SK-N-SH (cell line): Measurements from ENCODE around the gene SLCO6A1. TPM values are rescaled to one million over a fixed set of nuclear protein-coding genes. Genes with fewer than 3 reads are reported as not detected.

Experiments
- CTCF ChIA-PET: fragments of 300-600, 350-600 bp; formaldehyde crosslinking; extraction: SDS; loops from one replicate; lab custom pipeline; 2021; lab: Yijun Ruan, JAX
- POLR2A ChIA-PET: fragments of 350-600 bp; sonication (Branson Sonifier 250); formaldehyde crosslinking; extraction: SDS; loops from one replicate; lab custom pipeline; 2020; ENCODE audit warnings: antibody characterized with exemption, inconsistent platforms; lab: Yijun Ruan, JAX
- DNase-seq: peaks from one replicate; pipeline ENCODE4 v3.0.0; 2012
- H2AFZ ChIP-seq: fragments of 200-600 bp; sonication (generic); 2 replicates; pipeline ENCODE4 v1.8.1; 2016; ENCODE audit warnings: antibody characterized with exemption, mild to moderate bottlenecking, low read depth
- H3F3A ChIP-seq: fragments of 200-600 bp; sonication (generic); replicated peaks from 2 replicates; pipeline ENCODE3; 2016; ENCODE audit warnings: antibody characterized with exemption, mild to moderate bottlenecking; ENCODE audit not compliant: insufficient read depth
- H3K27ac ChIP-seq, 2 experiments: fragments of 200-500 bp in 1 of 2; fragments of 200-600 bp in 1 of 2; sonication (Bioruptor generic) in 1 of 2; sonication (generic), shearing (Covaris generic) in 1 of 2; 2 replicates each; pipeline versions ENCODE4 v1.5.1 to v1.6.1; 2014 to 2016; ENCODE audit warnings: low read depth in 2 of 2, inconsistent platforms in 1 of 2, low read length in 1 of 2, mild to moderate bottlenecking in 1 of 2, mixed read lengths in 1 of 2
- H3K27me3 ChIP-seq: fragments of 200-600 bp; sonication (generic), shearing (Covaris generic); 2 replicates; pipeline ENCODE4 v1.6.1; 2016; ENCODE audit warnings: mixed run types; ENCODE audit not compliant: insufficient read depth
- H3K36me3 ChIP-seq, 2 experiments: fragments of 200-500 bp in 1 of 2; fragments of 200-600 bp in 1 of 2; sonication (Bioruptor generic) in 1 of 2; sonication (generic) in 1 of 2; replicated peaks in 1 of 2; 2 replicates each; pipeline versions ENCODE3 to v1.5.1; 2014 to 2016; ENCODE audit warnings: low read length in 1 of 2, mild to moderate bottlenecking in 1 of 2; ENCODE audit not compliant: insufficient read depth in 2 of 2, control insufficient read depth in 1 of 2
- H3K4me1 ChIP-seq, 2 experiments: fragments of 200-500 bp in 1 of 2; fragments of 200-600 bp in 1 of 2; sonication (Bioruptor generic) in 1 of 2; sonication (generic), shearing (Covaris generic) in 1 of 2; 2 replicates each; pipeline versions ENCODE4 v1.5.1 to v1.6.1; 2014 to 2016; ENCODE audit warnings: low read depth in 1 of 2, low read length in 1 of 2, mixed run types in 1 of 2; ENCODE audit not compliant: insufficient read depth in 2 of 2, control insufficient read depth in 1 of 2
- H3K4me2 ChIP-seq: fragments of 200-600 bp; sonication (generic), shearing (Covaris generic); 2 replicates; pipeline ENCODE4 v1.6.1; 2017; ENCODE audit warnings: mixed run types
- H3K4me3 ChIP-seq, 2 experiments: fragments of 200-500 bp in 1 of 2; fragments of 200-600 bp in 1 of 2; sonication (Bioruptor generic) in 1 of 2; sonication (generic), shearing (Covaris generic) in 1 of 2; 2 replicates each; pipeline versions ENCODE4 v1.5.1 to v1.8.1; 2014 to 2016; ENCODE audit warnings: low read depth in 2 of 2, inconsistent platforms in 1 of 2, low read length in 1 of 2, mild to moderate bottlenecking in 1 of 2, mixed read lengths in 1 of 2, moderate library complexity in 1 of 2
- H3K79me2 ChIP-seq: fragments of 200-600 bp; sonication (generic); 2 replicates; pipeline ENCODE4 v1.8.1; 2017; ENCODE audit warnings: mild to moderate bottlenecking; ENCODE audit not compliant: insufficient read depth
- H3K9ac ChIP-seq: fragments of 200-600 bp; sonication (generic); 2 replicates; pipeline ENCODE4 v1.6.1; 2017; ENCODE audit warnings: mixed run types
- H3K9me2 ChIP-seq: fragments of 200-600 bp; sonication (generic); 2 replicates; pipeline ENCODE4 v1.6.1; 2017; ENCODE audit warnings: mixed run types
- H3K9me3 ChIP-seq: fragments of 200-600 bp; sonication (generic); 2 replicates; pipeline ENCODE4 v1.6.1; 2017; ENCODE audit warnings: mixed run types, mild to moderate bottlenecking, moderate library complexity
- H4K20me1 ChIP-seq: fragments of 200-600 bp; sonication (generic); 2 replicates; pipeline ENCODE4 v1.6.1; 2017; ENCODE audit warnings: mild to moderate bottlenecking, mixed run types; ENCODE audit not compliant: insufficient read depth
- CHD2 ChIP-seq: fragments of 150-350 bp; IDR thresholded peaks from 2 replicates; pipeline ENCODE4 v1.6.1; 2018; ENCODE audit warnings: low read length; ENCODE audit not compliant: partially characterized antibody
- ELF1 ChIP-seq: IDR thresholded peaks from 2 replicates; pipeline ENCODE4 v1.4.0; 2012
- EP300 ChIP-seq, 2 experiments: IDR thresholded peaks; 2 replicates each; pipeline versions ENCODE4 v1.4.0 to v1.6.1; 2012; ENCODE audit warnings: borderline replicate concordance in 1 of 2, low read depth in 1 of 2, low read length in 1 of 2
- GATA2 ChIP-seq: sonication (generic); formaldehyde crosslinking; IDR thresholded peaks from 2 replicates; pipeline ENCODE4 v1.5.0; 2020; ENCODE audit warnings: mild to moderate bottlenecking, missing genetic modification reagents
- IRF3 ChIP-seq: fragments of 150-350 bp; IDR thresholded peaks from 2 replicates; pipeline ENCODE4 v1.6.1; 2016; ENCODE audit warnings: mild to moderate bottlenecking, low read depth, low read length
- NFIC ChIP-seq: IDR thresholded peaks from 2 replicates; pipeline ENCODE4 v1.4.0; 2012; ENCODE audit warnings: borderline replicate concordance
- RCOR1 ChIP-seq: fragments of 150-350 bp; IDR thresholded peaks from 2 replicates; pipeline ENCODE4 v1.6.1; 2017; ENCODE audit warnings: antibody characterized with exemption, low read length
- RFX5 ChIP-seq: IDR thresholded peaks from 2 replicates; pipeline ENCODE4 v1.6.1; 2012; ENCODE audit warnings: mild to moderate bottlenecking, improper control_type of control experiment, low read length
- RXRA ChIP-seq: IDR thresholded peaks from 2 replicates; pipeline ENCODE4 v1.4.0; 2012; ENCODE audit warnings: low read depth, mild to moderate bottlenecking, borderline replicate concordance
- SMC3 ChIP-seq: IDR thresholded peaks from 2 replicates; pipeline ENCODE4 v1.6.1; 2012; ENCODE audit warnings: low read depth, low read length, improper control_type of control experiment
- TEAD4 ChIP-seq: IDR thresholded peaks from 2 replicates; pipeline ENCODE4 v1.4.0; 2012; ENCODE audit warnings: mild to moderate bottlenecking, borderline replicate concordance; ENCODE audit not compliant: insufficient read depth
- WGBS: methylation state at CpG from one replicate; pipeline ENCODE4 v1.1.6; 2017; ENCODE audit warnings: low lambda C conversion rate; 5-methylcytosine and 5-hydroxymethylcytosine counted together
- polyA plus RNA-seq, 3 experiments: library from polyadenylated mRNA; depleted of rRNA; stranded (reverse); fragments of >200 nt; gene quantifications; 2 replicates each; pipeline ENCODE4 v1.2.3, GENCODE V29; 2012
- TF ChIP-seq, protein P1 (sequence below): fragments of 150-350 bp; IDR thresholded peaks from 2 replicates; pipeline ENCODE4 v1.6.1; 2017; ENCODE audit warnings: antibody characterized with exemption, low read length, low read depth, borderline replicate concordance
- TF ChIP-seq, protein P2 (sequence below): IDR thresholded peaks from 2 replicates; pipeline ENCODE4; 2012

Gene SLCO6A1
- polyA plus RNA-seq, 1 of the 3 experiments (the other 2 are of a cell fraction): not detected

DNA sequence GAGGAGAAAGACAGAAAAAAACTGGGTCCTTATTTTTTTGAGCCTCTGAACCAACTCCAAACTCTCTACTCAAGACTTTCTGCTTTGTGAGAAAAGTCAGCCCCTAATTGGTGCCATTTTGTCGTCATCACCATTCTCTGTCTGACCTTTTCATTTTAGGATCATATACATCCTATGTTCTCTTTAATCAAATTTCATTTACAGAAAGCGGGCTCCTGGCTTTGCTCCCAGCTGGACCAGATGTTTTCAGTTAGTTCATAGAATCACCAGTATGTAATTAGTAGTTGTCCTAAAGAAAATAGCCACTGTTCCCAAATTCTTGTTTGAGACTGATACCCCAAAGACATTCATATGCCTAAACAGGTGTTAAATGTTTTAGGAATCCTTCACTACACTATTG, 174.1 kb downstream of the SLCO6A1 start:
- no peak overlapping the region for H2AFZ ChIP-seq
- 2% methylated on average over 2 of the region's 2 CpGs for WGBS
- POLR2A ChIA-PET: no interaction called here
- no peak overlapping the region for H3K4me2 ChIP-seq
- DNase-seq: peak; percentile 60
- H4K20me1 ChIP-seq: no peaks in the 10 kb centered on the region
- no peaks in the 10 kb centered on the region for H3F3A ChIP-seq
- H3K27ac ChIP-seq: peak overlapping the region in 1 of 2 experiments; percentile 76; a peak in 2 of 4 replicates
- H3K9ac ChIP-seq: no peak overlapping the region
- TF ChIP-seq, protein P1, sequence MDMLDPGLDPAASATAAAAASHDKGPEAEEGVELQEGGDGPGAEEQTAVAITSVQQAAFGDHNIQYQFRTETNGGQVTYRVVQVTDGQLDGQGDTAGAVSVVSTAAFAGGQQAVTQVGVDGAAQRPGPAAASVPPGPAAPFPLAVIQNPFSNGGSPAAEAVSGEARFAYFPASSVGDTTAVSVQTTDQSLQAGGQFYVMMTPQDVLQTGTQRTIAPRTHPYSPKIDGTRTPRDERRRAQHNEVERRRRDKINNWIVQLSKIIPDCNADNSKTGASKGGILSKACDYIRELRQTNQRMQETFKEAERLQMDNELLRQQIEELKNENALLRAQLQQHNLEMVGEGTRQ: no peak
- TF ChIP-seq SMC3: no peak
- TF ChIP-seq, protein P2, sequence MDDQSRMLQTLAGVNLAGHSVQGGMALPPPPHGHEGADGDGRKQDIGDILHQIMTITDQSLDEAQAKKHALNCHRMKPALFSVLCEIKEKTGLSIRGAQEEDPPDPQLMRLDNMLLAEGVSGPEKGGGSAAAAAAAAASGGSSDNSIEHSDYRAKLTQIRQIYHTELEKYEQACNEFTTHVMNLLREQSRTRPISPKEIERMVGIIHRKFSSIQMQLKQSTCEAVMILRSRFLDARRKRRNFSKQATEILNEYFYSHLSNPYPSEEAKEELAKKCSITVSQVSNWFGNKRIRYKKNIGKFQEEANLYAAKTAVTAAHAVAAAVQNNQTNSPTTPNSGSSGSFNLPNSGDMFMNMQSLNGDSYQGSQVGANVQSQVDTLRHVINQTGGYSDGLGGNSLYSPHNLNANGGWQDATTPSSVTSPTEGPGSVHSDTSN: no peak
- TF ChIP-seq NFIC: 0 out of 2 replicates have a peak, but pooled peaks have one; percentile 11
- TF ChIP-seq TEAD4: no peak
- TF ChIP-seq RCOR1: peak; percentile 54; the same call in 1 of the 2 replicates
- TF ChIP-seq GATA2 (CRISPR knock-in tag): no peak
- peak; percentile 12 for TF ChIP-seq CHD2
- TF ChIP-seq RXRA: no peak
- TF ChIP-seq IRF3: no peak
- TF ChIP-seq RFX5: no peak
- TF ChIP-seq ELF1: no peak
- peak in 1 of 2 experiments; percentile 77; a peak in 2 of 4 replicates for TF ChIP-seq EP300 (IDR thresholded peaks at IDR 0.05; ENCODE audit: borderline replicate concordance in 1 of 2, low read depth in 1 of 2, low read length in 1 of 2)
- TF ChIP-seq, all 33 proteins: peak for 4
- Histone ChIP-seq H3K4me1 (peaks cover 0 to 3% of the 10 kb centered on the region in 2 experiments; a peak in 1 of 4 replicates), H3K79me2 (no peaks in the 10 kb centered on the region), H3K9me3 (no peaks in the 10 kb centered on the region), H3K4me3 (no peak overlapping the region), H3K36me3 (no peaks in the 10 kb centered on the region), H3K9me2 (no peaks in the 10 kb centered on the region), H3K27me3 (no peaks in the 10 kb centered on the region)
- CTCF ChIA-PET: no interaction called here

Other genes starting within 250 kb of the SLCO6A1 start
- gene SLCO4C1, start 202.7 kb downstream of the SLCO6A1 start, polyA plus RNA-seq (2012; rRNA removed): 0.02 TPM in 1 of 2 replicates, not detected in the other